C1 segment of cervical spinal cord (tissue), 14 donors: ENCODE measurements around the gene IER3.

Experiments
- DNase-seq, 14 donors: peaks; one replicate each; lab custom pipeline; 2025; lab: John Stamatoyannopoulos, UW

Gene IER3

GRCh38 chr6:30747902-30748769 lies 3.8 kb upstream of the IER3 start:
- DNase-seq, result no peak

- DNase-seq, result no peak
These were observed 2.9 kb upstream of the IER3 start for GRCh38 chr6:30747300-30747687.

- peak in 2 of 14 donors; percentile 23 to 55 for DNase-seq
These were observed 971 bp downstream of the IER3 start for GRCh38 chr6:30743099-30744053.

- DNase-seq, result peak; percentile 41 to 97 (median 86)
These were observed 1.8 kb downstream of the IER3 start, which contains the start of gene FLOT1 for GRCh38 chr6:30742316-30743098. Gene FLOT1, minus strand, starts transcription at chr6:30742687. Its CDS starts 498 bp downstream, at chr6:30742189.

GRCh38 chr6:30741789-30742315 lies 2.5 kb downstream of the IER3 start:
- no peak for DNase-seq

GRCh38 chr6:30741063-30741779 lies 3.1 kb downstream of the IER3 start:
- no peak for DNase-seq

- no peak for DNase-seq
These were observed 3.8 kb downstream of the IER3 start for GRCh38 chr6:30740540-30740870.

- no peak for DNase-seq
These were observed 5.8 kb downstream of the IER3 start for GRCh38 chr6:30738532-30738931.

- DNase-seq, result no peak
These were observed 8.6 kb downstream of the IER3 start for GRCh38 chr6:30735668-30736314.

GRCh38 chr6:30732237-30732943 lies 12.0 kb downstream of the IER3 start:
- DNase-seq, result no peak

- DNase-seq, result peak in 5 of 14 donors; percentile 8 to 53 (median 19)
These were observed 13.5 kb downstream of the IER3 start for GRCh38 chr6:30730601-30731435.

- no peak for DNase-seq
These were observed 16.3 kb downstream of the IER3 start for GRCh38 chr6:30727920-30728553.

GRCh38 chr6:30726506-30727413 lies 17.6 kb downstream of the IER3 start:
- no peak for DNase-seq

GRCh38 chr6:30725713-30726505 lies 18.4 kb downstream of the IER3 start:
- DNase-seq, result no peak

GRCh38 chr6:30724906-30725667 lies 19.3 kb downstream of the IER3 start:
- no peak for DNase-seq
